ENCODE results near the gene STX8. TPM values are rescaled to one million over a fixed set of nuclear protein-coding genes. Genes with fewer than 3 reads are reported as not detected.

The STX8 gene
- total RNA-seq, 1 donor from 2014 or later: 31.2 TPM

DNA sequence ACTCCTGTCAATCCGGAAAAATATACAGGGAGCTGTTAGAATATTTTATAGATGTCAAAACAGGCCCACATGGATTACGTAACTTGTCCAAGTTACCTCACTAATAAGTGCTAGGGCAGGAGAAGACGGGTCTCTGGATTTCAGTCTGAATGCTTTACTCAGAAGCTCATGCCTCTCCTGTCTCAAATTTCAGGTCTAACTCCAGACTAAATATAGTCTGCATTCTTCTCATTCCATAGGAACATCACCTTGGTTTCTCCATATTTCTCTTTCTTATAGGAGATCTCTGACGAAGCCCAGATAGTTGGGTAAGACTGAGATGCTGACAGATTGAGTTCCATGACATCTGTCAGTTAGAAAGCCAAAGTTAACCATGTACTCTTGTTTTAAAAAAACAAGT lies 174.2 kb downstream of the STX8 start:
- DNase-seq (ENCODE audit: extremely low spot score in 2 of 2): no peak
- no peaks in the 10 kb centered on the region for H3K4me1 ChIP-seq
- intact Hi-C loops (cut with DNase I): no loop called here
- no peaks in the 10 kb centered on the region for H3K9me3 ChIP-seq
- no peak overlapping the region for H3K4me3 ChIP-seq
- H3K27me3 ChIP-seq: no peaks in the 10 kb centered on the region
- H3K27ac ChIP-seq: no peak overlapping the region
- H3K36me3 ChIP-seq: no peaks in the 10 kb centered on the region
- TF ChIP-seq POLR2A (IDR thresholded peaks at IDR 0.05) (no peak), POLR2AphosphoS5 (IDR thresholded peaks at IDR 0.05; ENCODE audit: insufficient read depth in 1 of 2, low read depth in 1 of 2) (no peak)
- TF ChIP-seq, protein P1, sequence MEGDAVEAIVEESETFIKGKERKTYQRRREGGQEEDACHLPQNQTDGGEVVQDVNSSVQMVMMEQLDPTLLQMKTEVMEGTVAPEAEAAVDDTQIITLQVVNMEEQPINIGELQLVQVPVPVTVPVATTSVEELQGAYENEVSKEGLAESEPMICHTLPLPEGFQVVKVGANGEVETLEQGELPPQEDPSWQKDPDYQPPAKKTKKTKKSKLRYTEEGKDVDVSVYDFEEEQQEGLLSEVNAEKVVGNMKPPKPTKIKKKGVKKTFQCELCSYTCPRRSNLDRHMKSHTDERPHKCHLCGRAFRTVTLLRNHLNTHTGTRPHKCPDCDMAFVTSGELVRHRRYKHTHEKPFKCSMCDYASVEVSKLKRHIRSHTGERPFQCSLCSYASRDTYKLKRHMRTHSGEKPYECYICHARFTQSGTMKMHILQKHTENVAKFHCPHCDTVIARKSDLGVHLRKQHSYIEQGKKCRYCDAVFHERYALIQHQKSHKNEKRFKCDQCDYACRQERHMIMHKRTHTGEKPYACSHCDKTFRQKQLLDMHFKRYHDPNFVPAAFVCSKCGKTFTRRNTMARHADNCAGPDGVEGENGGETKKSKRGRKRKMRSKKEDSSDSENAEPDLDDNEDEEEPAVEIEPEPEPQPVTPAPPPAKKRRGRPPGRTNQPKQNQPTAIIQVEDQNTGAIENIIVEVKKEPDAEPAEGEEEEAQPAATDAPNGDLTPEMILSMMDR (IDR thresholded peaks at IDR 0.05): no peak

DNA sequence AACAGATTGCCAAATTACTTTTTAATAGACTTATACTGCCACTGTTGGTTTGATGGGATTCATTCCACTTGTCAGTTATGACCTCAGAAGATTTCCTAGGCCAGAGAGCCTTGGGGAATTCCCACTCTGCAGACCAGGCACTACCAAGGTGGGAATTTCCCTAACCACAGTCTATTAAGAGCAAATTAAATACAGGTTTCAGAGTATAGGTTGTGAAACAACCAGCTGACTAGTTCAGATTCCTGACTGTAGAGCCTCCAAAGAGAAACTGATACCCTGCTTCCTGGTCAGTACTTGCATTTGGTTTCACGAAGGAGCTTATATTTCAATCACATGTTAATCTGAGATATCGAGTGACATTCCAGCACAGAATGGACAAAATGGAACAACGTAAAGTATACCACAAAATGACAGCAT lies 186.5 kb downstream of the STX8 start:
- intact Hi-C loops (cut with DNase I): no loop called here
- Histone ChIP-seq H3K27ac (no peak overlapping the region), H3K27me3 (no peaks in the 10 kb centered on the region), H3K36me3 (no peaks in the 10 kb centered on the region), H3K4me1 (no peaks in the 10 kb centered on the region), H3K9me3 (peaks cover 6% of the 10 kb centered on the region), H3K4me3 (no peak overlapping the region)
- DNase-seq (ENCODE audit: extremely low spot score in 2 of 2): no peak
- no peak for TF ChIP-seq POLR2AphosphoS5 (IDR thresholded peaks at IDR 0.05; ENCODE audit: insufficient read depth in 1 of 2, low read depth in 1 of 2)
- TF ChIP-seq POLR2A (IDR thresholded peaks at IDR 0.05): no peak

DNA sequence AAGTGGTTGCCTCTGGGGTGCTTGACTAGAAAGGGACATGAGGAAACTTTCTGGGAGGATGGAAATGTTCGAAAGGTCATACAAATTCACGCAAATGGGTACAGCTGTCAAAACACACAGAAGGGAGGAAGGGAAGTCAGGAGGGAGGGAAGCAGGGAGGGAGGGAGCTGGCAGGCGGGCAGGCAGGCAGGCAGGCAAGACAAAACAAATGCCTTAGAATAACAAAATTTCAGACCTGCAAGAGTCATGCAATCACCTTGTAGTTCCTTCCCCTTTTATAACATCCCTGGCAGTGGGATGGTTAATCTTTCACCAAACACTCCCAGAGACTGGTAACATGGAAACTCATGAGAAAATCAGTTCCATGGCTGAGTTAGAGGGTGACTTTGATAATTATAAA lies 189.2 kb downstream of the STX8 start:
- H3K4me3 ChIP-seq: no peak overlapping the region
- intact Hi-C loops (cut with DNase I): no loop called here
- H3K9me3 ChIP-seq: no peaks in the 10 kb centered on the region
- H3K27me3 ChIP-seq: no peaks in the 10 kb centered on the region
- H3K4me1 ChIP-seq: no peaks in the 10 kb centered on the region
- no peak for TF ChIP-seq POLR2A (IDR thresholded peaks at IDR 0.05)
- TF ChIP-seq POLR2AphosphoS5 (IDR thresholded peaks at IDR 0.05; ENCODE audit: insufficient read depth in 1 of 2, low read depth in 1 of 2): no peak
- TF ChIP-seq, protein P1 (IDR thresholded peaks at IDR 0.05): no peak
- no peaks in the 10 kb centered on the region for H3K36me3 ChIP-seq
- H3K27ac ChIP-seq: no peak overlapping the region
- no peak for DNase-seq (ENCODE audit: extremely low spot score in 2 of 2)

DNA sequence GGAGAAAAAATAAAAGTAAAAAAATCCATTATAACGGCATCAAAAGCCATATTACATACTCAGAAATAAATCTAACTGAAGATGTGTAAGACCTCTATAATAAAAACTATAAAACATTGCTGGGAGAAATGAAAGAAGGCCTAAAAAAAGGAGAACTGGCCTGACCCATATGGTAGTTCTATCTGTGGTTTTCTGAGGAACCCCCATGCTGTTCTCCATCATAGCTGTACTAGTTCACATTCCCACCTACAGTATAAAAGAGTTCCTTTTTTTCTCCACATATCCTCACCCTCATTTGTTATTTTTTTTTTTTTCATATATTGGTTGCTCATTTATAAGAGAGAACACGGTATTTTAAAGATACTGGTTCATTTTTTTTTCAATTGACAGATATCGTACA lies 191.8 kb downstream of the STX8 start:
- Histone ChIP-seq H3K36me3 (no peaks in the 10 kb centered on the region), H3K9me3 (no peaks in the 10 kb centered on the region), H3K4me3 (no peak overlapping the region), H3K4me1 (no peaks in the 10 kb centered on the region), H3K27me3 (no peaks in the 10 kb centered on the region), H3K27ac (no peak overlapping the region)
- TF ChIP-seq POLR2A (IDR thresholded peaks at IDR 0.05): no peak
- TF ChIP-seq, protein P1 (IDR thresholded peaks at IDR 0.05): no peak
- TF ChIP-seq POLR2AphosphoS5 (IDR thresholded peaks at IDR 0.05; ENCODE audit: insufficient read depth in 1 of 2, low read depth in 1 of 2): no peak
- DNase-seq (ENCODE audit: extremely low spot score in 2 of 2): no peak
- intact Hi-C loops (cut with DNase I): no loop called here

DNA sequence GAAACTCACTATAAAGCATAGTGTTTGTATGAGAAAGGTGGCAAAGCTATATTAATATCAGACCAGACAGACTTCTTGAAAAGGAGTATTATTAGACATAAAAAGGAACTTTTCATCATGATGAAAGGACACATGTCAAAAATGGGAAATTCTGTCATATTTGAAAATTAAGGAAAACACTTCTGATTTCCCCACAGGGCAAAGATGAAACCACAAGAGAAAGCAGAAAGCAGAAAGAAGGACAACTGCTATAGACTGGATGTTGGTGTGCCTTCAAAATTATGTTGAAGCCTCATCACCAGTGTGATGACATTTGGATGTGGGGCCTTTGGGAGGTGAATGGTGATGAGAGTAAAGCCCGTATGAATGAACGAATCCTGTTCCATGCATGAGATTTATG lies 193.0 kb downstream of the STX8 start:
- no peaks in the 10 kb centered on the region for H3K36me3 ChIP-seq
- intact Hi-C loops (cut with DNase I): no loop called here
- TF ChIP-seq POLR2A (IDR thresholded peaks at IDR 0.05) (no peak), POLR2AphosphoS5 (IDR thresholded peaks at IDR 0.05; ENCODE audit: insufficient read depth in 1 of 2, low read depth in 1 of 2) (no peak)
- TF ChIP-seq, protein P1 (IDR thresholded peaks at IDR 0.05): no peak
- no peaks in the 10 kb centered on the region for H3K4me1 ChIP-seq
- DNase-seq (ENCODE audit: extremely low spot score in 2 of 2): no peak
- no peaks in the 10 kb centered on the region for H3K27me3 ChIP-seq
- no peak overlapping the region for H3K27ac ChIP-seq
- no peak overlapping the region for H3K4me3 ChIP-seq
- no peaks in the 10 kb centered on the region for H3K9me3 ChIP-seq

Data from vagina (tissue), 2 donors.